Neutrophil (primary cell): ENCODE measurements around the gene SLC25A5.

Experiments
- H3K27ac ChIP-seq: fragments of 200-600 bp; sonication (generic); 2 replicates; pipeline ENCODE4 v1.5.1; 2016; ENCODE audit warnings: mild to moderate bottlenecking, moderate library complexity
- H3K27me3 ChIP-seq: fragments of 200-600 bp; sonication (generic); 2 replicates; pipeline ENCODE4 v1.6.0; 2016; ENCODE audit warnings: mild to moderate bottlenecking
- H3K36me3 ChIP-seq: fragments of 200-600 bp; sonication (generic); 2 replicates; pipeline ENCODE4 v1.5.1; 2017
- H3K4me1 ChIP-seq, 2 experiments: fragments of 200-600 bp in 1 of 2; sonication (generic) in 1 of 2; 1 replicate in 1 of 2; 2 replicates in 1 of 2; pipeline versions ENCODE4 v1.5.1 to v1.6.1; 2013 to 2016; ENCODE audit warnings: low read depth in 1 of 2, low read length in 1 of 2, mild to moderate bottlenecking in 1 of 2, moderate library complexity in 1 of 2; ENCODE audit not compliant: control insufficient read depth in 1 of 2, insufficient read depth in 1 of 2
- H3K4me3 ChIP-seq, 2 experiments: fragments of 200-600 bp in 1 of 2; sonication (generic) in 1 of 2; 1 replicate in 1 of 2; 2 replicates in 1 of 2; pipeline ENCODE4 v1.5.1; 2013 to 2016; ENCODE audit warnings: low read depth in 1 of 2, low read length in 1 of 2, mild to moderate bottlenecking in 1 of 2, moderate library complexity in 1 of 2
- H3K9me3 ChIP-seq: fragments of 200-600 bp; sonication (generic); 2 replicates; pipeline ENCODE4 v1.5.1; 2016
- CTCF ChIP-seq: fragments of 200-600 bp; sonication (generic); IDR thresholded peaks from 2 replicates; pipeline ENCODE4 v1.5.1; 2016; ENCODE audit warnings: antibody characterized with exemption

The SLC25A5 gene

GRCh38 chrX:119512146-119512800, 44.0 kb downstream of the SLC25A5 start:
- Histone ChIP-seq H3K9me3 (no peaks in the 10 kb centered on the region), H3K36me3 (no peaks in the 10 kb centered on the region), H3K27ac (no peak overlapping the region), H3K27me3 (no peaks in the 10 kb centered on the region), H3K4me1 (no peaks in the 10 kb centered on the region), H3K4me3 (no peak overlapping the region)
- no peak for TF ChIP-seq CTCF

GRCh38 chrX:119516157-119516702, 48.0 kb downstream of the SLC25A5 start:
- Histone ChIP-seq H3K27me3 (no peaks in the 10 kb centered on the region), H3K4me3 (no peak overlapping the region), H3K9me3 (no peaks in the 10 kb centered on the region), H3K27ac (no peak overlapping the region), H3K36me3 (no peaks in the 10 kb centered on the region), H3K4me1 (no peaks in the 10 kb centered on the region)
- TF ChIP-seq CTCF, result peak; percentile 82

- H3K27ac ChIP-seq, result no peak overlapping the region
- H3K36me3 ChIP-seq, result no peaks in the 10 kb centered on the region
- H3K4me3 ChIP-seq, result no peak overlapping the region
- H3K27me3 ChIP-seq, result no peaks in the 10 kb centered on the region
- TF ChIP-seq CTCF, result no peak
- no peaks in the 10 kb centered on the region for H3K4me1 ChIP-seq
- no peaks in the 10 kb centered on the region for H3K9me3 ChIP-seq
Observed at GRCh38 chrX:119518371-119518770, 50.1 kb downstream of the SLC25A5 start.
